ENCODE results near the gene FRRS1L. TPM values are rescaled to one million over a fixed set of nuclear protein-coding genes. Genes with fewer than 3 reads are reported as not detected.

The FRRS1L gene
- total RNA-seq, 1 donor: under 0.01 TPM

DNA sequence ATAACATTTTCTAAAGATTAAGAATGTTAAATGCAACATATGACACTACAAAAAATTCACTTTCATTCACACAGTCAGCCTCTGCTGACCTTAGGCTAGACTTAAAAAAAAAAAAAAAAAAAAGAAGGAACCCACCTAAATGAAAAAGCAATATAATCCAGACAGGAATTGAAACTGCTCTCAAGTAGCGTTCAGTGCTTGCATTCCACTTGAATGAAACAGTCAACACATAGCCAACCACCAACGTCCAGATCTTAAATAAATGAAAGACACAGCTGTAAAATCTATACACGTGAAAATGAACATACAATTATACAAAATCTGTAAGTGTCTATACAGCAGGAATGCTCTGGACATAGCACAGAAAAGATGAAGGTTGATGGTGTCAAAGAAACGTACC, 58.7 kb downstream of the FRRS1L start:
- DNase-seq (ENCODE audit: low read depth in 2 of 3, low spot score in 2 of 3): no peak

DNA sequence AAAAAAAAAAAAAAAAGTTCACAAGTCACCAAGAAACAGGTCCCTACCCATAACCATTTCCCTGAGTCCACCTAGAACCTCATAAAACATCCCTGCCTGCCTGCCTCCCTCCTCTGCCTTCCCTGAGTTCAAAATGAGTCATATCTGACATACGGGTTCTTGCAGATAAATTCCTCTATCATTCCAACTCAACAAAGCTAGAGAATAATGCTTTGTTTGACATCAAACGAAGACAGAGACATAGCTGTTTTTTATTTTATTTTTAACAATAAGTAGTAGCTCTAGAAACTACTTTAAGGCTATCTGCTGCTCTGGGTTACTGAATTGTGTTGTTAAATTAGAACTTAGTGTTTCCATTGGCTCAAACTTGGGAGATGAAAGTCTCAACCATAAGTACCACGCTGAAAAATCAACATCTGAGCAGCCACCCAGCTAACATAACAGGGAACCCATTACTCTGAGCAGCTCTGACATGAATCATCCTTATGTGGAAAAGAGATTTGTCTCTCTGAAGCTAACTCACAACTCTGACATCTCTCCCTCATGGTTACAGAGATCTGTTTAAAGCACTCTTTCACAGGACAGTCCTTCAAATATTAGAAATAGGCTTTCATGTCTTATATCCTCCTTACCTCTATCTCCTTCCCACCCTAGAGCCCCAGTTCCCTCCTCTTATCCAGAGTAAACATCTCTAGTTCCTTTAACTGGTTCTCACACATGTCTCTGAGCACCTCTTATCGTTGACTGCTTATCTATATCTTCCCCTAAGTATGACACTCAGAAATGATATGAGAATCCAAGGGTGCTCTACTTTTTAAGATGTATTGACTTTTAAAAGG, 59.4 kb downstream of the FRRS1L start:
- DNase-seq (ENCODE audit: low read depth in 2 of 3, low spot score in 2 of 3): no peak

DNA sequence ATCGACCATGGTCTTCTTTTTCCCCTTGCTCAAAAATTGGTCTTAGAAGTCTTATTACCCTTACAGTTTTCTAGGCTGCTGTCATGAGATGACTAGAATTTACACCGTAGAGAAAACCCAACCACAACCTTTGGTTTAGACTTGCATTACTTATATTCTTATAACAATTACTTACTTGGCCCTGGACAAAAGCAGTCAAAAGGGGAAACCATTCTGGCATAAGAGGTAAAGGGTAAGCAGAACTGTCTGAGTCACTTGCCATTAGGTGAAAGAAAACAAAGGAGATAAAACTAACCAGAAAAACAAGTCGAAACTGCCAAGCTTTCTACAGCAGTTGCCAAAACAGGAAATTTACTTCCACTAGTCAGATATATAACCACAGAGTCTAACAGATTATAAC, 65.2 kb downstream of the FRRS1L start:
- DNase-seq (ENCODE audit: low read depth in 2 of 3, low spot score in 2 of 3): peak in 2 of 3 donors; percentile 59 to 67

DNA sequence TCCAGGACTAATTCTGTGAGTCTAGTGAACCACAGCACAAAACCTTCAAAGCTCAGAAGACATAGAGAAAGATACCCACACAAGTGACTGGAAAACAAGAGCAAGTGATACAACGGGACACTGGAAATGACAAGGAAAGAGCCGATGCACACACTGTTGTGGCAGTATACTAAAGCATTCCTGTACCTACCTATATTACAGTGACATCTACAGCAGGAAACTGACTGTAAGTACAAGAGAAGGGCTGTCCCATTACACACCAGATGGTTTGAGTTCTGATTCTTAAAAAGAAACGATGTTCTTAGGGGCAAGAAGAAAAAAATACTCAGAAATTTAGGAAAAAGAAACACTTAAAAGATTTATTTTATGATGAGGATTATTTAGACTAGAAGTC, 65.8 kb downstream of the FRRS1L start:
- DNase-seq (ENCODE audit: low read depth in 2 of 3, low spot score in 2 of 3): no peak

DNA sequence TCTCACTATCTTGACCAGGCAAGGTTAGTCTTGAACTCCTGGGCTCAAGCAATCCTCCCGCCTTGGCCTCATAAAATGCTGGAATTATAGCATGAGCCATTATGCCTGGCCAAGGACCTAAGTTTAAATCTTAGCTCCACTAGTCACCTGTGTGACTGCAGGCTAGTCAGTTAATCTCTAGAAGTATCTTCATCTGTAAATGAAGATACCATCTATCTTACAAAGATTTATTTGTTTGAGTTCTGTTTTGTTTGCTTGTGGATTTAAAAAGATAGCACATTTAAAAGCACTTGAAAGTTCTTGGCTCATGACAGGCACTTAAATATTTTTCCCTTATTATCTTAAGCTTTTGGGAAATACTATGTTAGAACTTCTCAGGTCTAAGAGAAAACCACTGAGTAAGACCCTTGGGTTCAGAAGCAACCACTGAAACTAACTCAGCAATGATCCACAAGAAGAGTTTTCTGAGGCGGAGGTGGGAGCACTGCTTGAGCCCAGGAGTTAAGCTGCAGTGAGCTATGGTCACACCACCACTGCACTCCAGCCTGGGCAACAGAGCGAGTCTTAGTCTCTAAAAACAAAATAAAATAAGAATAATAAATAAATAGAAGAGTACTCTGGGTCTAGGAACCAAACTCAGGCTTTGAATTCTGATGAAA, 66.4 kb downstream of the FRRS1L start:
- no peak for DNase-seq (ENCODE audit: low read depth in 2 of 3, low spot score in 2 of 3)

DNA sequence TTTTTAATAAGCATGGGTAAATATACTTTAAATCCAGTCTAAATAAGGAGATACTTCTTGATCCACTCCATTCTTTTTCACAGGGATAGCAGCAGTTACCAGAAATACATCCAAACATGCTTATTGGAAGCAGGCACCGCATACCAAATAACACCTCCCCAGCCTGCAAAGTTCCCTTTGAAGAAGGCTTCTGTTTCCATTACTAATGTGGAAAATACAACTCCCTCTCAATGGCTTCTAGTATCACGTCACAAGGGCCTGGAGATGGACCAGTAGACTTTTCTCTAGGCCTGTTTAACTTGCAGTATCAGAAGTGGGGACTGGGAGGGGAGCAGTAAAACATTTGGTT, 68.1 kb downstream of the FRRS1L start:
- no peak for DNase-seq (ENCODE audit: low read depth in 2 of 3, low spot score in 2 of 3)

DNA sequence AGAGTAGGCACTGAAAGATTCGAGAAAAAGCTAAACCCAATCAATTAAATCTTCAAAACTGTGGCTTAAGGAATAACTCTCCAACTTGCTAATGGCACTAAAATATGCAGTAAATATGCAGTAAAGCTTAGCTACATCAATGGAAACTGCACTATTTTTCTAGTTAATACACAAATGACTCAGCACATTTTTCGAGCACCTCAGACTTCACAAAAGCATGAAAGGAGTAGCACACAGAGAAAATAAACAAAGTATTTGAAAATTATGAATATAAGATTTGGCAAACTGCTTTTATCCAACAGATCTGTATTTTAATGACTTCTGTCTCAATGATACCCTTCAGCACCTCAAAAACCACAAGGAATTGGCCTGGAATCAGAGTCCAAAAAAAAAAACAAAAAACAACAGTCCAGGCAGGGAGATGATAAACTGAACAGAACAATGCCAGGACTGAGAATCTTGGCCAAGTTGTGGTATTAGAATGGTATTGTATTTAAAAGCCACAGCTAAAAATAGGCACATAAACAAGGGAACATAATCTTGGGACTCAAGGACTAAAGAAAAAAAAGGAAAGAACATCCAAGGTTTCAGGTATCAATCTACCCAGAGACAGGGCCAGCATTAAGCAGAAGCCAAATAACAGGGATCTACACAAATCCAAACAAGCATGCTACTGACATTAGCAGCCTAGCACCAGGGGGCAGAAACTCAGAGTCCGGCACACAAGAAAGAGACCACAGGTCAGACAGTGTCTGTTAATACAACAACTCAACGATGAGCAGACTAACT, 68.7 kb downstream of the FRRS1L start:
- DNase-seq (ENCODE audit: low read depth in 2 of 3, low spot score in 2 of 3): peak in 1 of 3 donors; percentile 39

DNA sequence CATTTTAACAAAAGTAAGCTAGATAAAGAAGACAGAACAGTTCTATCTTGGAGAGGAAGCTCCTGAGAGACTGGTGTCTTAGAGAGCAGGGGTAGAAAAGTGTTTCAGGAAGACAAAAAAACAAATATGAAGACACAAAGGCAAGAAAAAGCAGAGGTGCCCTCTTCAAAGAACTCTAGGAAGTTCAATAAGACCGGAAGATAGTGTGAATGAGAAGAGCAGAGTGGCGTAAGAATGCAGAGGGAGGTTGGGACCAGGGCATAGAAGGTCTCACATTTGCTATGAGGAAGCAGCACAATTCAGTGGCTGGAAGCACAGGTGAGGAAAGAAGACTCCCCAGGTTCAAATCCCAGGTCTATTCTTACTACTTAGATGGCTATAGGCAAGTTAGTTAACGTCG, 69.9 kb downstream of the FRRS1L start:
- no peak for DNase-seq (ENCODE audit: low read depth in 2 of 3, low spot score in 2 of 3)

DNA sequence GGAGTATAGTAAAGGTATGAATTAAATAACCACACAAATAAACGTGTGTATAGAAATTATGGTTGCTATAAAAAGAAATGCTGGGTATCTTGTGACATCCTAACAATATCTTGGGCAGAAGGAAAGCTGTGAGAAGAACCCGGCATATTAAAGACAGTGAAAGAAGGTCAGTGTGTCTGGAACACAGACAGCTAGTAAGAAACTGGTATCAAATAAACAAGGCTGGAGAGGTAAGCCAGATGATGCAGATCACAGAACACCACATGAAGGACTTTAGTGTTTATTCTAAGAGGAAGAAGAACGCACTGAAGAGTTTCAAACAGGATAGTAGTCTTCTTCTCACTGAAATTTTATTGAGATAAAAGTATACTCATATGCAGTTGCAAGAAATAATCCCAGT, 71.7 kb downstream of the FRRS1L start:
- DNase-seq (ENCODE audit: low read depth in 2 of 3, low spot score in 2 of 3): no peak

DNA sequence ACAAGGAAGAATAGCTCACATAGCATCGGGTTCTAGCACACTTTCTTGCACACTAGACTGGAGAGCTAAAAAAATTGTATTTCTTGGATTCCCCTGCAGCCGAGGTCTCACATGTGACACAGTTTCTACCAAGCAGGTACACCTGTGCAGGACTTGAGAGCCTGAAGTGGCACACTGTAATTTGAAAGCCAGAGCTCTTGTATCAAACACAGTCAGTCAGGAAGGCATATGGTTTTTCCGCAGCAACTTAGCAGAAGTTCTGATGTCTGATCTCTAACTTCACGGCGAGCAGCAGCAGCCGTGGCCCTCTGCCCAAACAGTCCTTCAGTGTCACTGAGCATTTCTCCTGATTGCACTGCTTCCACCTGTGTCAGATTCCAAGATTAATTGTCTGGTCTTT, 72.8 kb downstream of the FRRS1L start:
- DNase-seq (ENCODE audit: low read depth in 2 of 3, low spot score in 2 of 3): no peak

DNA sequence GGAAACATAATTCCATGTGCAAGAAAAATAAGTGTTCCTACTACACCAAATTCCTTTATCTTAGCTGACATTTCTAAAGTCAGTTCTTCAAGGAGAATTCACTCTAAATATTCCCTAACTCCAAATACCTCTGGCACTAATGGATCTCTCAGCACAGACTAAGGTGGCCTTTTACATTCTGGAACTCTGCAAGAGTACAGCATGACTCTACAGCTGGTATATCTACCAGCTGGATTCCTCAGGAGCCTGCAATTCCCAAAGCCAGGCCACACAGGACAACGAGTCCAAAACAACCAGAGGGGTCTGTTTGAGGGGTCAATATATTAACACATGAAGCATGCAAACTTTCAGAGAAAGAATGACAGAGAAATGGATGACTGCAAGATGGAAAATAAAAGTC, 74.5 kb downstream of the FRRS1L start:
- no peak for DNase-seq (ENCODE audit: low read depth in 2 of 3, low spot score in 2 of 3)

DNA sequence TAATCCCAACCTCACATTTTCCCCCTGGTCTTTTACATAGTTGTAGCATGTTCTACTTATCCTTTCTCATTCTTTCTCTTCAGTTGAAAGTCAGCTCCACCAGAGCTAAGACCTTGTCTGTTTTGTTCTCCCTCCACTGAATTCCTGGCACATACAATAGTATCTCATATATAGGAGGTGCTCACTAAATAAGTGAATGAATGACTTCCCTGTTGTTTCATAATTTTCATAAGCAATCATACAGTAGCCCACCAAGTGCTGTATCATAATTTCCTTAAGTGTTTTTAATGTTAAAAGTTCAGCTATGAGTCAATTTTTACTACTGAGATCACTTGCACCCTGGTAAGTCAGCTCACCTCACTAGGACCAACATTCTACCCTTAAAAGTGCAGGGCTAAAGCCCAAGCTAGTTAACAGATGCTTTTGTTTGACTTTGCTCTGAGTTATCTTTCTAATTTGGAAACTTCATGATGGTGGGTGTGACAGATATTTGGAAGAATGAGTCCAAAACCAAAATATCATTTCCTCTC, 74.9 kb downstream of the FRRS1L start:
- DNase-seq (ENCODE audit: low read depth in 2 of 3, low spot score in 2 of 3): no peak

DNA sequence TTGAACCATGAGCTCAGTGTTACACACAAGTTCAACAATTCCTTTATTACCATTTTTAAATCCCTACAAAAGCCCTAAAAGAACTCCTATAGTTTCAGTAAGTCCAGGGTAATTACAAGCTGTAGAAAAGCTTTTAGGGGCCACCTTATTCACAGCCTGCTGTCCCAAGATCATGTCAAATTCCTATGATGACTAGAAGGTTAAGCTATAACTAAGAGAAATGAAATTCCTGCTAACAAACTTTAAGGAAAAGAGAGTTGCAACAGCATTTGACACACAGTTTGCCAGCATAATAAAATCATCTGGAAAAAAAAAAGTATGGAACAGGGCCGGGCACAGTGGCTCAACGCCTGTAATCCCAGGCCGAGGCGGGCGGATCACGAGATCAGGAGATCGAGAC, 78.8 kb downstream of the FRRS1L start:
- no peak for DNase-seq (ENCODE audit: low read depth in 2 of 3, low spot score in 2 of 3)

DNA sequence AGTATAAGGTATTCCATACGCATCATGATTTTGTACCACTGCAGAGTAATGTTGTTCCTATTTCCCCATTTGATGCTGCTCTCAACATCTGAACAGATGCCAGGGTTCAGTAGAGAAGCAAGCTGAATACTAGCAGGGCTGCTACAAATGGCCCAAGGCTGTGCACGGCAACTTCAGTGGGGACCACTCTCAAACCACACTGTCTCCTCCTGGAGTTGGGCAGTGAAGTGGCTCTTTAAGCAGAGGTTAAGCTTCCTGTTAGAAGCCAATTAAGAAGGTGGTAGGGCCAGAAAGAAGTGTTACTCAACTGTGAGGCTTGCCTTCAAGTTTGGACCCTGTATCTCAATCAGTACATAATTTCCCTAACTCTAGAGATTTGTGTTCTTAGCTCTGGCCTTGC, 79.3 kb downstream of the FRRS1L start:
- no peak for DNase-seq (ENCODE audit: low read depth in 2 of 3, low spot score in 2 of 3)

DNA sequence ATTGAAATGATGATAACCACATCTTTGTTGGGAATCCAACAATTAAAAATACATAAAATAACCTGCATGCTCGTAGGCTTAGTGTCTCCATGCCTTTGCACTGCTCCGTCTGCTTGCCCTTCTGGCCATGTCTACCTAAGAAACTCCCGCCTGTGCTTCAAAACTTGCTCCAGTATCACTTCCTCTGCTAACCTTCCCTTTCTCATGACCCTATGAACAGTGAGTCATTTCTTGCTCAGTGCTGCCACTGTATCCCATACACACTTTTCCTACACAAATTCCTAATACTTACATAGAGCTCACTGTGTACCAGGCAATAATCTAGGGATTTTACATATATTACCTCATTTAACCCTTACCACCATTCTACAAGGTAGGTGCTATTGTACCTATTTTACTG, 80.8 kb downstream of the FRRS1L start:
- no peak for DNase-seq (ENCODE audit: low read depth in 2 of 3, low spot score in 2 of 3)

DNA sequence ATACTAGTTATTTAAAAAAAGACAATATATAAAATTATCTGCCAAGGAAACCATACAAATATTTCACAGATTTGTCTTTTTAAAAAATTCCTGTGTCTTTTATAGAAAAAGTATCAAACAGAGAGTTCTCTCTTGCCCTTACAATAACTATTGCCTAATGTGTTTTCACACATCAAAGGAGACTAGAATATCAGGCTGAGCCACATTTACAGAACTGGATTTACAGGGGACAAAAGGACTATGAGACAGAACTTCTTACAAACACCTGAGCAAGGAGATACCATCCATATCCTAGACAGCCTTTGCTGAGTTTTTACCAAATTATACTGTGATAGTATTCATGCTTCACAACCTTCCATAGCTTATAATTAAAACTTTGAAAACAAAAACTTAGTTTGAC, 81.5 kb downstream of the FRRS1L start:
- no peak for DNase-seq (ENCODE audit: low read depth in 2 of 3, low spot score in 2 of 3)

DNA sequence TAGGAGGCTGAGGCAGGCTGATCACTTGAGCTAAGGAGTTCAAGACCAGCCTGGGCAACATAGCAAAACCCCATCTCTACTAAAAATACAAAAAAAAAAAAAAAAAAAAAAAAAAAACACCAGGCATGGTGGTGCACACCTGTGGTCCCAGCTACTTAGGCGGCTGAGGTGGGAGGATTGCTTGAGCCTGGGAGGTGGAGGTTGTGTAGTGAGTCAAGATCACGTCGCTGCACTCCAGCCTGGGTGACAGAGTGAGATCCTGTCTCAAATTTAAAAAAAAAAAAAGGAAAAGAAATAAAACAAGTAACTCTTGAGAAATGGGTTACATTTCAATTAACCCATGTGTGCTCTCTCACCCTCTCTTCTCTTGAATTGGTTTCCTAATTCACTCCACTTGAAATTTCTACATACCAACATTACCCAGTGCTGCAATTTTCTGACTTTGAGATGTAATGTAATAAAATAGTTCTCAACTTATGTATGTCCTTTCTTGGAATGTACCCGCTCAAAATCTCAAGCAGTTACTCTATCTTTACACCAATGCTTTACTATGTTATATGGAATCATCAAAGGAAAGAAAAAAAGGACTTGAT, 83.1 kb downstream of the FRRS1L start:
- DNase-seq (ENCODE audit: low read depth in 2 of 3, low spot score in 2 of 3): no peak

DNA sequence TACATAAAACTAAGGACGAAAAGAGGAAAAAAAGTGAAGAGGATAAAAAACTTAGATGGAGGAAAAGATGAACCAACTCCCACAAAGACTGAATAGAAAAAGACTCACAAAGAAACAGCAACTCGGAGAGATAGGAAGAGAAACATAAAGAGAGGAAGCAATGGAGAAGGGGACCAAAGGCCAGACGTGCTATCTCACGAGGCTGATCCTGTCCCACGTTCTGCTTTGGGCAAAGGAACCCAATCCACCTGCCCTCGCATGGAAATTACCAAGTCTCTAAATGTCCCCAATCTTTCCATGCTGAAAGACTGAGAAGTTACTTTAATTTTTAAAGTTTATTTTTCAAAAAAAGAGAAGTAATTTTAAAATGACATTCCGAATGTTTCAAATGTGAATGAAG, 83.9 kb downstream of the FRRS1L start:
- DNase-seq (ENCODE audit: low read depth in 2 of 3, low spot score in 2 of 3): no peak

DNA sequence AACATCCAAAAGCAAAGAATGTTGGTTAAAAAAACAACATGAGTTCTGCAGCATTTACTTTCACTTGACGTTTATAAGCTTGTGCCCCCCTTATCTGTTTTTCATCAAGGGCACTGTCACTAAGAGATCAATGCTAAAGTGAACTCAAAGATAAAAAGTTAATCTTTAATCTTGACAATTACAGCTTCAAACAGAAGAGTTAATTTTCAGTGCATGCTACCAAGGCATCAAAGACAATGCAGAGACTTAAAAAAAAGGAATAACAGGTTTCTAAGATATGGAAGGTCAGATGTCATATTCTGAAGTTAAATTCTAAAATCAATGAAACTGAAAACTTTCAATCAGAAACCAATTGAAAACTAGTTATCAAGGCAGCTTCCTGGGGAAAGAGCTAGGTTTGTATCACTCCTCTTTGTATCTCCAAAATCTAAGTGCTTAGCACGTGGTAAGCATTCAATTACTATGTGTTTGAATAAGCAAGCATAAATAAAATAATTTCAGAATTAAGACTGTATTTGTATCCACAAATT, 84.9 kb downstream of the FRRS1L start:
- no peak for DNase-seq (ENCODE audit: low read depth in 2 of 3, low spot score in 2 of 3)

All from hematopoietic multipotent progenitor cell (in vitro differentiated cells).